Measurements from ENCODE around the gene RALGAPB. TPM values are rescaled to one million over a fixed set of nuclear protein-coding genes. Genes with fewer than 3 reads are reported as not detected.
"Not testable (repeated sequence)": the region's sequence is repeated elsewhere in the genome, so short reads cannot be mapped to it uniquely, and the experiment has no call there.

The RALGAPB gene
- total RNA-seq, 3 donors from 2014 or later, result 23.7 to 25.5 (median 24.8) TPM

DNA sequence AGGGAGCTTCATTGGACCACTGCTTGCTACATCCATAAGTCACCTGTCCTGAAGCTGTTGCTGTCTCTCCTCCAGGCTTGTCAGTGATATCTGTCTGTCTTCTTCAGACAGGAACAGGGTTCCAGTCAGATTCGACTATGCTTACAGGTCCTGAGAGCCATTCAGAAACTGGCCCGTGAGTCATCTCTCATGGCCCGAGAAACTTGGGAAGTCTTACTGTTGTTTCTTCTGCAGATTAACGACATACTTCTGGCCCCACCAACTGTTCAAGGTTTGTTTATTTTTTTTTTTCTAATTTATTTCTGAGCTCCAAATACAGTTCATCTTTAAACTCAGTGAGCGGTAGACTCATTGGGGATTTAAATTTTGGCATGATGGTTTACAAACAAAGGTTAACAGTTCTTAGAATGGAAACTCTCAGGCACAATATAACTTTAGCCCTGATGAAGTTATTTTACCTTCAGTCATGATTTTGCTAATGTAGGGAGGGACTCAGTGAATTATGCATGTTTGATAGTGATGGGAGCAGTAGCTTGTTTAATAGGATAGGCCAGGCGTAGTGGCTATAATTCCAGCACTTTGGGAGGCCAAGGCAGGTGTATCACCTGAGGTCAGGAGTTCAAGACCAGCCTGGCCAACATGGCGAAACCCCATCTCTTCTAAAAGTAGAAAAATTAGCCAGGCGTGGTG, 24.7 kb downstream of the RALGAPB start:
- Mint-ChIP-seq H3K4me1 (ENCODE audit: low read depth) (peaks cover 3% of the 10 kb centered on the region), H3K36me3 (ENCODE audit: insufficient read depth) (peaks cover 44% of the 10 kb centered on the region), H3K4me3 (no peak overlapping the region), H3K27me3 (ENCODE audit: low read depth) (no peaks in the 10 kb centered on the region), H3K9me3 (no peaks in the 10 kb centered on the region)
- no peak for ATAC-seq
- no peak for DNase-seq

DNA sequence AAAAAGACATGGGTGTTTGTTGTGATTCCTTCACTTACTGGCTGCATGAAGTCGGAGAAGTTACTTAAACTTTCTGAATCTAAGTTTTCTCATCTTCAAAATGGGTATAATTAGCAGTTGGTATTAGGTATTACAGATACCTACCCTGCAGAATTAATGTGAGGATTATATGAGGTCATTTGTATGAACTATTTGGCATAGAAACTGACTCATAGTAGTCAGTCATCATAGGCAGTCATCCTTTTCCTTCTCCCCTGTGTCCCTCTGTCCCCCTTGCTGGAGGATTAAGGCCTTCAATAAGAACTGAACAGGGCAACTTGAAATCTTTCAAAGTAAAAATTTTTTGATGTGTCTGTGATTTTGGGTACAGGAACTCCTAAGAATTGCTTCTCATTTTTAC, 26.3 kb downstream of the RALGAPB start:
- H3K4me3 Mint-ChIP-seq, result no peak overlapping the region
- ATAC-seq, result no peak
- H3K9me3 Mint-ChIP-seq, result no peaks in the 10 kb centered on the region
- DNase-seq, result no peak
- H3K27me3 Mint-ChIP-seq (ENCODE audit: low read depth), result no peaks in the 10 kb centered on the region
- H3K36me3 Mint-ChIP-seq (ENCODE audit: insufficient read depth), result peaks cover 44% of the 10 kb centered on the region
- H3K4me1 Mint-ChIP-seq (ENCODE audit: low read depth), result peaks cover 3% of the 10 kb centered on the region

DNA sequence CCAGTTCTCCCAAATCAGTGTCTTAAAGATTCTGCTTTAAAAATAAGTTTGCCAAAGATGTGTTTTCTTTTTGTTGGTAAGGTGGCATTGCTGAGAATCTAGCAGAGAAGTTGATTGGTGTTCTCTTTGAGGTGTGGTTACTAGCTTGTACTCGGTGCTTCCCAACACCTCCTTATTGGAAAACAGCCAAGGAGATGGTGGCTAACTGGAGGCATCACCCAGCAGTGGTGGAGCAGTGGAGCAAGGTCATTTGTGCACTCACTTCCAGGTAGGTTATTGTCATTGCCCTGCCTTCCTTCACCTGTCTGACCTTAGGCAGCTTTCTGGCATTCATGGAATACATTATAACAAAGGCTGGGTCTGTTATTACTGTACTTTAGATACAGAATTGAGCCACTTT, 26.7 kb downstream of the RALGAPB start:
- Mint-ChIP-seq H3K4me1 (ENCODE audit: low read depth) (peaks cover 3% of the 10 kb centered on the region), H3K27me3 (ENCODE audit: low read depth) (no peaks in the 10 kb centered on the region), H3K9me3 (peaks cover 2% of the 10 kb centered on the region), H3K4me3 (no peak overlapping the region), H3K36me3 (ENCODE audit: insufficient read depth) (peaks cover 47% of the 10 kb centered on the region)
- ATAC-seq (no peak), DNase-seq (no peak)

DNA sequence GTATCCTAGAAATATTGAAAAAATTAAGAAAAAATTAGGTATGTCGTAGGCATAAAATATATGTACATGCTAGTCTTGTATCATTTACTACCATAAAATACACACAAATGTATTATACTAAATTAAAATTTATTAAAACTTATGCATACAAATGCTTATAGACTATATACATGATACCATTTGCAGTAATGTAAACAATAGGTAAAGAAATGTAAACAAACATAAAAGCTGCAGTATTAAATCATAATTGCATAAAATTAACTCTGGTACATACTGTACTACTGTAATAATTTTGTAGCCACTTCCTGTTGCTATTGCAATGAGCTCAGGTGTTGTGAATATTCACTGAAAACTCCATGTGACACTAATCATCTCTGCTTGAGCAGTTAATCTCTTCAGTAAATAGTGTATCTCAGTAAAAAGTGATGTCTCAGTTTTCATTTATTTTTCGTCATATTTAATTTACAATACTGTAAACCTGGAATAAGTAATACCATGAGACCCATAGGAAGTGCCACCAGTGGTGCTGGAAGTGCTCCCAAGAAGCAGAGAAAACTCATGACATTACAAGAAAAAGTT, 29.3 kb downstream of the RALGAPB start:
- Mint-ChIP-seq H3K4me3 (no peak overlapping the region), H3K36me3 (ENCODE audit: insufficient read depth) (peaks cover 46% of the 10 kb centered on the region), H3K4me1 (ENCODE audit: low read depth) (peaks cover 1% of the 10 kb centered on the region), H3K27me3 (ENCODE audit: low read depth) (no peaks in the 10 kb centered on the region), H3K9me3 (peaks cover 7% of the 10 kb centered on the region)
- DNase-seq, result no peak
- no peak for ATAC-seq

DNA sequence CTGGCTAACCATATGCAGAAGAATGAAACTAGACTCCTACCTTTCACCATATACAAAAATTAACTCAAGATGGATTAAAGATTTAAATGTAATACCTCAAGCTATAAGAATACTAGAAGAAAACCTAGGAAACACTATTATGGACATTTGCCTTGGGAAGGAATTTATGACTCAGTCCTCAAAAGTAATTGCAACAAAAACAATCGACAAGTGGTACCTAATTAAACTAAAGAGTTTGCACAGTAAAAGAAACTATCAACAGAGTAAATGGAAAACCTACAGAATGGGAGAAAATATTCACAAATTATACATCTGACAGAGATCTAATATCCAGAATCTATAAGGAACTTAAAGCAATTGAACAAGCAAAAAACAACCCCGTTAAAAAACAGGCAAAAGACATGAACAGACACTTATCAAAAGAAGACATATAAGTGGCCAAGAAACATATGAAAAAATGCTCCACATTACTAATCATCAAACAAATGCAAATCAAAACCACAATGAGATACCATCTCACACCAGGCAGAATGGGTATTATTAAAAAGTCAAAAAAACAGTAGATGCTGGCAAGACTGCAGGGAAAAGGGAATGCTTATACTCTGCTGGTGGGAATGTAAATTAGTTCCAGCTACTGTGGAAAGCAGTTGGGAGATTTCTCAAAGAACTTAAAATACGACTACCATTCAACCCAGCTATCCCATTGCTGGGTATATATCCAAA, 31.9 kb downstream of the RALGAPB start:
- DNase-seq (no peak), ATAC-seq (no peak)
- Mint-ChIP-seq H3K4me1 (ENCODE audit: low read depth) (no peaks in the 10 kb centered on the region), H3K9me3 (peaks cover 7% of the 10 kb centered on the region), H3K27me3 (ENCODE audit: low read depth) (no peaks in the 10 kb centered on the region), H3K4me3 (no peak overlapping the region), H3K36me3 (ENCODE audit: insufficient read depth) (peaks cover 49% of the 10 kb centered on the region)

DNA sequence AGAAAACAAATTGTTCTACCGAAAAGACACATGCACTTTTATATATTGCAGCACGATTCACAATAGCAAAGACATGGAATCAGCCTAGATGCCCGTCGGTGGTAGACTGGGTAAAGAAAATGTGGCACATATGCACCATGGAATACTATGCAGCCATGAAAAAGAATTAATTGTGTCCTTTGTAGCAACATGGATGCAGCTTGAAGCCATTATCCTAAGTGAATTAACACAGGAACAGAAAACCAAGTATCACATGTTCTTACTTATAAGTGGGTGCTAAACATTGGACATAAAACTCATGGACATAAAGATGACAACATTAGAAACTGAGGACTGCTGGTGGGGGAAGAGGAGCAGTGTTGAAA, 32.4 kb downstream of the RALGAPB start:
- Mint-ChIP-seq H3K4me1 (ENCODE audit: low read depth) (no peaks in the 10 kb centered on the region), H3K36me3 (ENCODE audit: insufficient read depth) (peaks cover 52% of the 10 kb centered on the region)
- ATAC-seq, result no peak

DNA sequence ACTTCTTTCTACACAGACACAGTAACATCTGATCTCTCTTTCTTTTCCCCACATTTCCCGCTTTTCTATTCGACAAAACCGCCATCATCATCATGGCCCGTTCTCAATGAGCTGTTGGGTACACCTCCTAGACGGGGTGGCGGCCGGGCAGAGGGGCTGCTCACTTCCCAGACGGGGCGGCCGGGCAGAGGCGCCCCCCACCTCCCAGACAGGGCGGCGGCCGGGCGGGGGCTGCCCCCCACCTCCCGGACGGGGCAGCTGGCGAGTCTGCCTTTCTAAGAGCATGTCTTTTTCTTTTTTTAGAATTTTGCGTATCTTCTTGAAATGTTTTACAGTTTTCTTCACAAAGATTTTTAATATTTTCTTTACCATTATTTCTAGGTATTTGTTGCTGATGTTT, 39.1 kb downstream of the RALGAPB start:
- peaks cover 43% of the 10 kb centered on the region for H3K36me3 Mint-ChIP-seq (ENCODE audit: insufficient read depth)
- H3K4me1 Mint-ChIP-seq (ENCODE audit: low read depth); H3K9me3 Mint-ChIP-seq: not testable (repeated sequence)

More for the DNA sequence above, 32.4 kb downstream of the RALGAPB start:
- Mint-ChIP-seq H3K27me3 (ENCODE audit: low read depth) (no peaks in the 10 kb centered on the region), H3K9me3 (peaks cover 7% of the 10 kb centered on the region), H3K4me3 (no peak overlapping the region)
- DNase-seq, result no peak

DNA sequence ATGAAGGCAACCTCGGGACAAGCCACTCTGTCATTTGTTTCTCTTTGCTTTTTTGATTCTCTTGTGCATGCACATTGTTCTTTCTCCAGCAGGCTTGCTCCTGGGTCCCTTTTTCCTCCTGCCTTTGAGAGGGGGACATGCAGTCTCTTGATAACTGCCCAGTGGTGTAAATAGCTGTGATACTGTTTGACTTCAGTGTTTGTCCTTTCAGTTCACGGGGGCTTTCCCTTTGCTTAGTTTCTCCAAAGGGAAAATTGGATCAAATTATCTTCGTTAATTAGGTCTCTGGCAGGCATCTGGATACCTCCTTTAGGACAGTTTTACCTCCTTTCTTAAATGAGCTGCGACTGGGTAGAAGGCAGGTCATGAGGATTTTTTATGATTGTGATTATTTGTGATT, 41.5 kb downstream of the RALGAPB start:
- H3K27me3 Mint-ChIP-seq (ENCODE audit: low read depth), result no peaks in the 10 kb centered on the region
- H3K36me3 Mint-ChIP-seq (ENCODE audit: insufficient read depth), result peaks cover 47% of the 10 kb centered on the region
- DNase-seq, result no peak
- no peaks in the 10 kb centered on the region for H3K9me3 Mint-ChIP-seq
- H3K4me1 Mint-ChIP-seq (ENCODE audit: low read depth), result peaks cover 3% of the 10 kb centered on the region
- ATAC-seq, result no peak
- no peak overlapping the region for H3K4me3 Mint-ChIP-seq

More for the DNA sequence above, 39.1 kb downstream of the RALGAPB start:
- H3K27me3 Mint-ChIP-seq (ENCODE audit: low read depth); ATAC-seq; H3K4me3 Mint-ChIP-seq; DNase-seq: not testable (repeated sequence)

DNA sequence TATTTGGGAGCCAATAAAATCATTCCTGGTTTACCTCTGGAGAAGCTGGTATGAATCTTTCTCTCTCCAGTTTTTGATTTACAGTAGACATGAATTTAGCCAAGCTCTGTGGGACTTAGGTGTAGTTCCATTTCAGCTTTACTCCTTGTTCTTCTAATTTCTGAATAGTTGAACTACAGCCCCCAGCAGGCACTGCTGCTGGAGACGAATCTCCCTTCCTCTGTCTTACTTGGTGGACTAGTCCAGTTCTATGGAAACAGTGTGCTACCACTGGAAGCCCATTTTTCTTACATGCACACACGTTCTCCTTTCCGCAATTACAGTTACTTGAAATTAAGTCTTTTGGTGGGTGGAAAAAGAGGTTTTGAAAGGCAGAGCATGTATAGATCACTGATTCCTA, 42.3 kb downstream of the RALGAPB start:
- H3K9me3 Mint-ChIP-seq, result no peaks in the 10 kb centered on the region
- no peaks in the 10 kb centered on the region for H3K27me3 Mint-ChIP-seq (ENCODE audit: low read depth)
- peaks cover 3% of the 10 kb centered on the region for H3K4me1 Mint-ChIP-seq (ENCODE audit: low read depth)
- peaks cover 44% of the 10 kb centered on the region for H3K36me3 Mint-ChIP-seq (ENCODE audit: insufficient read depth)
- DNase-seq (no peak), ATAC-seq (no peak)
- H3K4me3 Mint-ChIP-seq, result no peak overlapping the region

DNA sequence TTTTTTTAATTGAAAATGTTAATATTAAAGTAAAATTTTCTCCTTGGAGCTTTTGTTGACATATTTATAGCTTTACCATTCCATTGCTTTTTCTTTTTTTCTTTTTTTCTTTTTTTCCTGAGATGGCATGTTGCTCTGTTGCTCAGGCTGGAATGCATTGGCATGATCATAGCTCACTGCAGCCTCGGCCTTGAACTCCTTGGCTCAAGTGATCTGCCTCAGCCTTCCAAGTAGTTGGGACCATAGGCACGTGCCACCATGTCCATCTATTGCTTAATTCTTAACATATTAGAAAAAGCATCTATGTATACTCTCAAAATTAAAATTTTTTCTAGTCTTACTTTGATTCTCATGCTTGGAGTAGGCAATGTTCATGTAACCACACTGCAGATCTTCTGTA, 43.0 kb downstream of the RALGAPB start:
- ATAC-seq (no peak), DNase-seq (no peak)
- peaks cover 3% of the 10 kb centered on the region for H3K4me1 Mint-ChIP-seq (ENCODE audit: low read depth)
- peaks cover 41% of the 10 kb centered on the region for H3K36me3 Mint-ChIP-seq (ENCODE audit: insufficient read depth)
- H3K4me3 Mint-ChIP-seq, result no peak overlapping the region
- no peaks in the 10 kb centered on the region for H3K27me3 Mint-ChIP-seq (ENCODE audit: low read depth)
- H3K9me3 Mint-ChIP-seq, result no peaks in the 10 kb centered on the region

DNA sequence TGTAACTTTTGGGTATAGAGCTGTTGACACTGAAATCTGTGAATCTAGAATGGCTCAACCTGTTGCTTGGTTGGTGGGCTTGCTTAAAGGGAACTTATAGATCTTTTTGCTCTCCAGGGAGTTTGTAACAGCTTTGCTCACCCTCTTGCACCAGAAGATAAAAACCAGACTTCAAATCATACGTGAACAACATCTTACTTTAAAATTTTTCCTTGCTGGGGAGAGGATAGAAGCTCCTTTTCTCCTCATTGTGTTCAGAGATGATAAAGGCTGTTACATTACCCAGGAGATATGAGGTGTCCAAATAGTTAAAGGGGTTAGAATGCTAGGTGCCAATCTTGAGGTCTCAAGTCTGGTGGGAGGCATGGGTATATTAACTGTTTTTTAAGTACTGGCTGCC, 46.8 kb downstream of the RALGAPB start:
- DNase-seq (no peak), ATAC-seq (no peak)
- H3K36me3 Mint-ChIP-seq (ENCODE audit: insufficient read depth), result peaks cover 58% of the 10 kb centered on the region
- H3K27me3 Mint-ChIP-seq (ENCODE audit: low read depth), result no peaks in the 10 kb centered on the region
- H3K9me3 Mint-ChIP-seq, result no peaks in the 10 kb centered on the region
- H3K4me3 Mint-ChIP-seq, result no peak overlapping the region
- H3K4me1 Mint-ChIP-seq (ENCODE audit: low read depth), result peaks cover 2% of the 10 kb centered on the region

DNA sequence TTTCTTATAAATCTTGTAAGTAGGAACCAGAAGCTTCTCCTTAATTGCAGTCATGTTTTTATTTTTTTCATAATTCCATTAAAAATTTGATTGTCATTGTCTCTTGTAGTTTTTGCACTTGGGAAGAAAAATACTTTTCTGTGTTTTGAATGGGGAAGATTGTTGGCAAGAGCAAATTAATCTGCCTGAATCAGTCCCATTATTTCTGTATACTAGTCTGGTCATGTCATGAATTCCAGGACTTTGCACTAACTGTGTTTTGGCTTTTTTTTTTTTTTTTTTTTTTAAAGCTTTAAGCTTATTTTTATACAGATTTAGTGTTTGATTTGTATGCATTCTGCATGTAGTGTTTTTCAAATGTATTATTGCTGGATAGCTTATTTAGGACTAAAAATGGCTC, 47.6 kb downstream of the RALGAPB start:
- Mint-ChIP-seq H3K27me3 (ENCODE audit: low read depth) (no peaks in the 10 kb centered on the region), H3K4me1 (ENCODE audit: low read depth) (peaks cover 2% of the 10 kb centered on the region), H3K4me3 (no peak overlapping the region), H3K36me3 (ENCODE audit: insufficient read depth) (peaks cover 57% of the 10 kb centered on the region), H3K9me3 (no peaks in the 10 kb centered on the region)
- no peak for DNase-seq
- ATAC-seq, result no peak

DNA sequence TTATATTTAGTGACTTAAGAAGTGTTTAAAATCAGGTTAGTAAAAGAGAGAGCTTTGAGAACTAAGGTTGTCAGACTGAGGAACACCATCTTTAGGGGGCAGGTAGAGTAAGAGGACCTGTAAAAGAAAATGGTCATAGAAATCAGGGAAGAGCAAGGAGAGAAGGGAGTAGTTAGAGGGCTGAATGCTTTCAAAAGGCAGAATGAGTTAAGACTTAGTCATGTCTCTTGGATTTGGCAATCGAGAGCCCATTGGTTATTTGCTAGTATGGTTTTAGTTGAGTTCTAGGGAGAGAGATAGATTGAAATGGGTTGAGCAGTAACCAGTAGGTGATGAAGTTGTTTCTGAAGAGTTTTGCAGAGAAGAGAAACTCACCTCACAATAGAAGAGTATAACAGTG, 51.1 kb downstream of the RALGAPB start:
- DNase-seq, result no peak
- Mint-ChIP-seq H3K4me1 (ENCODE audit: low read depth) (no peaks in the 10 kb centered on the region), H3K27me3 (ENCODE audit: low read depth) (no peaks in the 10 kb centered on the region)

DNA sequence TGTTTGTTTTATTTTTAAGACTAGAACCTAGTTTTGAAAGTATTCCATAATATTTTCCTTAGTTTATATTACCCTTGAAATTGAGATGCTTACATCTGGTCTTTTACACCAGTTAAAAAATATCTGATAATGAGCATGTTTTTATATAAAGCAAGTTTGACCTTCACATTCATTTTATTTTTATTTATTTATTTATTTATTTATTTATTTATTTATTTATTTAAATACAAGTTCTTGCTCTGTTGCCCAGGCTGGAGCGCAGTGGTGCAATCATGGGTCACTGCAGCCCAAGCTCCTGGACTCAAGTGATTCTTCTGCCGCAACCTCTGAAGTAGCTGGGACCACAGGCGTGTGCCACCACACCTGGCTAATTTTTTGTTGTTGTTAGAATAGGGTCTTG, 55.5 kb downstream of the RALGAPB start:
- H3K4me3 Mint-ChIP-seq, result no peak overlapping the region
- peaks cover 43% of the 10 kb centered on the region for H3K36me3 Mint-ChIP-seq (ENCODE audit: insufficient read depth)
- no peaks in the 10 kb centered on the region for H3K27me3 Mint-ChIP-seq (ENCODE audit: low read depth)
- no peaks in the 10 kb centered on the region for H3K4me1 Mint-ChIP-seq (ENCODE audit: low read depth)
- no peaks in the 10 kb centered on the region for H3K9me3 Mint-ChIP-seq
- no peak for DNase-seq
- ATAC-seq, result no peak

More for the DNA sequence above, 51.1 kb downstream of the RALGAPB start:
- H3K36me3 Mint-ChIP-seq (ENCODE audit: insufficient read depth), result peaks cover 60% of the 10 kb centered on the region
- no peak overlapping the region for H3K4me3 Mint-ChIP-seq
- no peak for ATAC-seq
- no peaks in the 10 kb centered on the region for H3K9me3 Mint-ChIP-seq

DNA sequence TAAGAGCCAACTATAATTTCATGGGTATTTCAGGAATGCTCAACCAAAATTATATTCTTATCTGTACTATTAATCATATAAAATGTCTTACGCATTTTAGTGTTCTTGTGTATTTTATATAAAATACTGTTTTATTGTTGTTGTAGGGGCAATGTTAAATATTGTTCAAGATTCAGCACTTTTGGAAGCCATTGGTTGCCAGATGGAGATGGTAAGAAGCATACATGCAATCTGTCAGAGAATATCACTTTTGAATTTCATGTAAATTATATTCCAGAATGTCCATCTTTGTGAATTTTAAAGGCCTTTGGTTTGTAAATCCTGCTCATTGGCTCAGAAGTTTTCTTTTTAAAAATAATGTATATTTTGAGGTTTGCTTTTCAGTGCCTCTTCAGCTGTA, 58.4 kb downstream of the RALGAPB start:
- Mint-ChIP-seq H3K4me1 (ENCODE audit: low read depth) (no peaks in the 10 kb centered on the region), H3K4me3 (no peak overlapping the region), H3K36me3 (ENCODE audit: insufficient read depth) (peaks cover 32% of the 10 kb centered on the region), H3K9me3 (no peaks in the 10 kb centered on the region), H3K27me3 (ENCODE audit: low read depth) (no peaks in the 10 kb centered on the region)
- DNase-seq, result no peak
- no peak for ATAC-seq

Measured in activated T-cell treated with anti-CD3 and anti-CD28 coated beads, Interleukin-2, amount 50 U/mL, for 4 hours (primary cell).